NCI-H226 (cell line): Measurements from ENCODE around the gene PHKG1.
"Not testable (repeated sequence)": the region's sequence is repeated elsewhere in the genome, so short reads cannot be mapped to it uniquely, and the experiment has no call there.

Source experiments
- DNase-seq: peaks from one replicate; pipeline ENCODE4 v3.0.0-alpha.2; 2015

Gene PHKG1

DNA sequence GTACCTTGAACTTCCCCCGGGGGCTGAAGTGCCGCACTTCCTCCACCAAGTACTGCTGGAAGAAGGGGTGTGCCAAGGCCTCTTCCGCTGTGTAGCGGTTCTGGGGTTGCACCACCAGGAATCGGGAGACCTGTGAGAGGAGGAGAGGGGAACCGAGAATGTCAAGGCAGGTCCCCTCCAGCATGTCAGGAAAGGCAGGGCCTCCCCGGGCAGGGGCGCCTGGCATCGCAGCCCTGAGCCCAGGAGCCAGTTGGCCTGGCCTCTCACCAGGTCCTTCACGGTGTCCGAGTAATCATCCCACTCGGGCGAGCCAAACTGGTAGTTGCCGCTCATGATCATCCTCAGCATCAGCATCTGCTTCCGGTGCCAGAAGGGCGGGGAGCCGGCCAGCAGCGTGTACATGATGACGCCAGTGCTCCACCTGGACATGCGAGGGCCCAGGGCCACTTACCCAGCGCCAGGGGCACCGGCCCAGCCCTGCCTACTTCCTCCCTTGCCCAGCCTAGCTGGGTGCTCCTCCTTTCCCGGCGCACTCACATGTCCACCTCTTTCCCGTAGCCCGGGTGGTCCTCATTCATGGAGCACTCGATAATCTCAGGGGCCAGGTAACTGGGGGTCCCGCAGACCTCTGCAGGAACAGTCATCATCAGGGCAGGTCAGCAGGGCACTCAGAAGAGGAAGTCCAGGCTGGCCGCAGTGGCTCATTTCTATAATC is 11.0 kb downstream of the PHKG1 start:
- DNase-seq, result no peak

DNA sequence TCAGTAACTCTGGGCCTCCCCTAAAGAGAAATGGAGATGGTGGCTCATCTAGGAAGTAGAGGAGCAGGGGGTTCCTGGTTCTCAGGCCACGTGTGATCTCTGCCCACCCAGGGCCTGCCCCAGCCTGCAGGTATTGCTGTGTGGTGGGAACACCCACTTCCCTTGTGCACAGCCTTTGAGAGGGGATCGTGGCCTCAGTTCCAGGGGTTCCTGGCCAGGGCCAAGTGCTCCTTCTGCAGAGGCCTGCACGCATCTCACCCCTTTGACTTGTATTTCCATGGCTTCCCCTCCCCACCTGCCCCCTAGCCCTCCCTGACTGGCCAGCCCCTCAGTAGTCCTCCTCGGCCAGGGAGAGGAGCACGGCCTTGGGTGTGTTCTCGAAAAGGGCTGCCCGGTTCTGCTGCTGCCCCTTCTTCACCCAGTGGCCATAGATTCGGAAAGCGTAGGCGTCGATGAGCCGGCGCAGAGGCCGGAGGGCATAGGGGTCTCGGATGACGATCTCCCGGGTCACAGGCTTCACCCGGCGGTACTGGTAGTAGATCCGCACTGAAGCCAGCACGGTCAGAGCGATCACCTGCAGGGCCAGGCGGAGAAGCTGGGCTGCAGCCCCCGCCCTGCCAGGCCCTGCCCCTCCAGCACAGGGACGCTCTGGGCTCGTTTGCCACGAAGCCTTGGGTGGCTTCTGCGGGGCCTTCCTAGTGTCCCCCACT is 11.9 kb downstream of the PHKG1 start:
- DNase-seq, result not testable (repeated sequence)

- DNase-seq, result no peak
These were observed 13.1 kb downstream of the PHKG1 start for GRCh38 chr7:56079450-56080185.

DNA sequence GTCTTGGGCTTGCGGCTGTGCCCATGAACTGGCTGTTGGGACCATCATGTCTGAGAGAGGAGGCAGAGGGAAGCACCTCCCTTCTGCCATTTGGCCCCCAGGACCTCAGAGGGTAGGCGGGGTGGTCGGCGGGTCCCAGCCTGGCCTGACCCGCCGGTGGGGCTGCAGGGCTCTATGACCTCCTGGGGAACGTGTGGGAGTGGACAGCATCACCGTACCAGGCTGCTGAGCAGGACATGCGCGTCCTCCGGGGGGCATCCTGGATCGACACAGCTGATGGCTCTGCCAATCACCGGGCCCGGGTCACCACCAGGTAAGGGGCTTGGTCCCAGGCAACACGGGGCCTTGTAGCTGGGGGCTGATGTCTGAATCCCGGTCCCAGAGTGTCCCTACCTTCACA is 14.6 kb downstream of the PHKG1 start:
- DNase-seq, result no peak

DNA sequence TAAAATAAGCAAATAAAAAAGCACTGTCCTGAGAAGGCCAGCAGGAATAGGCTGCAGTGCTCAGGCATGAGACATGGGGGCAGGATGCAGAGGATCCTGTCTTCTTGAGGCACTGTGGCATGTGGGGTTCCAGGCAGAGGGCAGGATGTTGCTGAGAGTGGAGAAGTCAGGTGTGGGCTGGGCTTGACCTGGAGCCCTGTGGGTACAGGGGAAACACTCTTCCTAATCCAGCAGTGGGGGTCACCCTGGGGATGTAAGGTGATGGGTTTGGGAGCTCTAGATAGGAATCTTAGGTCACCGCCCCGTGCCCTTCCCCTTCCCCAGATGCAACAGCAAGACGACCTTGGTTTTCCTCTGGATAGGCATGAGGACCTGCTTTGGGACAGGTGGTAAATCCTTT is 15.1 kb downstream of the PHKG1 start:
- no peak for DNase-seq

DNA sequence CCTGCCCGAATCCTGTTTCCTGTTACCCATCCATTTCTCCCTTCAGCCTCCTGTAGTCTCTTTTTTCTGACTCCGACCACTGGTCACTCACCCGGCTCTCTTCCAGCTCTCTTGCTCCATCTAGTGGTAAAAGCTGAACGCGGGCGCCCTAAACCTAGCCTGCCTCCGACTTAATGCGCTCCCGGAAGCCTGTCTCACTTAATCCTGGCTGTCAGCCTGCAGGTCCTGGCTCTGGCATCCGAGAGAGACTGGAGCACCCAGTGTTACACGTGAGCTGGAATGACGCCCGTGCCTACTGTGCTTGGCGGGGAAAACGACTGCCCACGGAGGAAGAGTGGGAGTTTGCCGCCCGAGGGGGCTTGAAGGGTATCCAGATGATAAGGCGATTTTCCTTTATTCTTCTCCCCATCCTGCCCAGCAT is 18.4 kb downstream of the PHKG1 start:
- peak; percentile 86 for DNase-seq

DNA sequence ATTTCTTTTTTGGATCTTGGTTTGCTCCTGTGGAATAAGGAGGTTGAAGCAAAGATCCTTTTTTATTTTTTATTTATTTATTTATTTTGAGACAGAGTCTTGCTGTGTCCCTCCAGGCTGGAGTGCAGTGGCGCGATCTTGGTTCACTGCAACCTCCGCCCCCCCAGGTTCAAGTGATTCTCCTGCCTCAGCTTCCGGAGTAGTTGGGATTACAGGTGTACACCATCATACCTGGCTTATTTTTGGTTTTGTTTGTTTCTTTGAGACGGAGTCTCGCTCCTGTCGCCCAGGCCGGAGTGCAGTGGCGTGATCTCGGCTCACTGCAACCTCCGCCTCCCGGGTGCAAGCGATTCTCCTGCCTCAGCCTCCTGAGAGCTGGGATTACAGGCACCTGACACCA is 26.4 kb downstream of the PHKG1 start:
- not testable (repeated sequence) for DNase-seq

GRCh38 chr7:56063882-56064625 is 28.7 kb downstream of the PHKG1 start, which contains the start of gene SUMF2:
Gene SUMF2, plus strand, starts transcription at chr7:56064286. Its CDS starts 26 bp downstream, at chr7:56064312.
- peak; percentile 71 for DNase-seq

DNA sequence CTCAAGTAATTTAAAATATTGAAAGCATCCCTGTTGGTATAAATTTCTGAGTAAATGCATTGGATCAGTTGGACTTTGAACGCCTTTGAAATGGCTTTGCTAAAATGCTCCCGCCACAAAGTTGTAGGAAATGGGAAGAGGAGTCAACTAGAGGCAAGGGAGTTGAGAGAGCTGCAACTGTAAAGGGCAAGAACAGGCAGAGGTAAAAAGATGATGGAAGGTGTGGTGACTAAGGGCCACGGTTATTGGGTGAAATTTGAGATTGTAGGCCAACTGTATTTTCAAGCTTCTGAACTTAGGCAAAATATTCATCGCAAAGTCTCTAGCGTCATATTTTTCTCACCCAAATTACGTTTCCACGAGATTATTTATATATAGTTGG is 29.3 kb downstream of the PHKG1 start:
- no peak for DNase-seq

DNA sequence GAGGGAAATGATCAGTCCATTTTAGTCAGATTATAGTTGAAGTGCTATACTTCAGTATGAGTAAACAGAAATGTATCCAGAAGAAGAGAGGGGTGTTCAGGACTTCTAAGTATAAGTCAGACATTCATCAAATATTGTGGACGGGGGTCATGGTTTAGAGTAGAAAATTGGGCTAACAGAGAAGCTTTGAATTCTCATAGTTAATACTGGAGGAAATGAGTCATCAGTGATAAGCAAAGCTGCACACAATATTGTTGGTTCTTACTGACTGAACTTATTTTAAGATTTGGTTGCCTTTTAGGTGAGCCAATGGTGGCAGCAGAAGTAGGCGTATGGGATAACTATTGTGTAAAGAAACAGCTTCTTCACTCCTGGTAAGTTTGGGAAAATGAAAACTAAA is 30.4 kb downstream of the PHKG1 start:
- DNase-seq, result peak; percentile 78

- DNase-seq, result no peak
These were observed 38.8 kb downstream of the PHKG1 start for GRCh38 chr7:56053993-56054392.

DNA sequence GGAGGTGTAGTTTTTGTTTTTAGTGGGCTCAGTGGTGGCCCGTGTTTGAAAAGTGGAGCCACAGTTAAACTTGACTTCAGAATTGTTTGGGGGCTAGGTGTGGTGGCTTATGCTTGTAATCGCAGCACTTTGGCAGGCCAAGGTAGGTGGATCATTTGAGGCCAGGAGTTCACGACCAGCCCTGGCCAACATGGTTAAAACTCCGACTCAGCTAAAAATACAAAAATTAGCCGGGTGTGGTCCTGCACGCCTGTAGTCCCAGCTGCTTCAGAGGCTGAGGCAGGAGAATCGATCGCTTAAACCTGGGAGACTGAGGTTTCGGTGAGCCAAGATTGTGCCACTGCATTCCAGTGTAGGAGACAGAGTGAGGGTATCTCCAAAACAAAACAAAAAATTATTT is 39.4 kb downstream of the PHKG1 start:
- no peak for DNase-seq

DNA sequence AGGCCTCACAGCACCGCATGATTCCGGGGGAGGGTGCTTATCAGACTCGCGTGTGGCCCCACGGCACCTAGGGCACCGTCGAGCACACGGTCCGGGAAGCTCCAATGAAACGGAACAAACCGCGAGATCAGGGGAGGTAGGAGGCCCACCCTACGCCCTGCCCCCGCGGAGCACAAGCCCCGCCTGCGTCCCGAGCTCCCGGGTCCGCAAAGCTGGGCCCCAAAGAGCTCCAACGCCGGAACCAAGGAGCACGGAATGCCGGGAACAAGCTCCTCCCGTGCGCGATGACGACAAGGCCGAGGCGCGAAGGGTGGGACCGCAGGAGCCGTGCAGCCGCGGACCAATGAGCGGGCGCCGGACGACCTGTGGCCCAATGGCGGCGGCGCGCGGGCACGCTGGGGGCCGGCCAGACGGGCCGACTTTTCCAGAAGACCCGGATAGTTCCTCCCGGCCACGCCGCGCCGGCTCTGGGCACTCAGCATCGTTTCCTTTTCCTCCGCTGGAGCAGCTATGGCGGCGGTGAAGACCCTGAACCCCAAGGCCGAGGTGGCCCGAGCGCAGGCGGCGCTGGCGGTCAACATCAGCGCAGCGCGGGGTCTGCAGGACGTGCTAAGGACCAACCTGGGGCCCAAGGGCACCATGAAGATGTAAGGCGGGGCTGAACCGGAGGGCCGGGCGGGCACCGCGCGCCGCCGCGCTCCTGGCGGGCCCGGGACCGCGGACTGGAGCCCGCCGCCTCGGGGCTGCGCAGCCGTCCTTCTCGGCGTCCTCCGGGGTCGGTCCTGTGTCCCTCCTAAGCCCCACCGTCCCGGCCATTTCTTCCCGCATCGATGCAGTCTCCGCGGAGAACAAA is 41.2 kb downstream of the PHKG1 start, which contains the start of the genes CCT6A and PSPH:
Gene CCT6A, plus strand, starts transcription at position 427 of the 853 bp plus-strand sequence. Its CDS starts 84 bp downstream, at position 511.
Gene PSPH, minus strand, starts transcription at position 106 of the 853 bp plus-strand sequence. CDS start 30,232 bp downstream, outside the sequence.
- DNase-seq, result peak; percentile 99

DNA sequence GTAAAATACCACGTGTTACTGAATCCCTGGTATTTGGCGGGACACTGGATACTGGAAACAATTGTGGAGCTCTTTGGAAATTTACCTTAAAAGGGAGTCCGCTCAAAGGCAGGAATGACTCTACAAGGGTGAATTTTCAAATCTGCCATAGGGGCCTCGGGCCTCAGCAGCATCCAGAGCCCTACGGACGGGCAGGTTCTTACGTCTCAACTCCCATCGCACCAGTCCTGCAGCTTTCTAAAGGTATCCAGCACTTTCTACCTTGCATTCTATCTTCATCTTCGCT is 41.8 kb downstream of the PHKG1 start:
- no peak for DNase-seq

- DNase-seq, result not testable (repeated sequence)
These were observed 44.0 kb downstream of the PHKG1 start for GRCh38 chr7:56048763-56049162.

GRCh38 chr7:56048245-56048644 is 44.5 kb downstream of the PHKG1 start:
- DNase-seq, result no peak

- not testable (repeated sequence) for DNase-seq
These were observed 45.2 kb downstream of the PHKG1 start for GRCh38 chr7:56047446-56048116.

GRCh38 chr7:56046721-56047445 is 45.9 kb downstream of the PHKG1 start:
- peak; percentile 64 for DNase-seq

DNA sequence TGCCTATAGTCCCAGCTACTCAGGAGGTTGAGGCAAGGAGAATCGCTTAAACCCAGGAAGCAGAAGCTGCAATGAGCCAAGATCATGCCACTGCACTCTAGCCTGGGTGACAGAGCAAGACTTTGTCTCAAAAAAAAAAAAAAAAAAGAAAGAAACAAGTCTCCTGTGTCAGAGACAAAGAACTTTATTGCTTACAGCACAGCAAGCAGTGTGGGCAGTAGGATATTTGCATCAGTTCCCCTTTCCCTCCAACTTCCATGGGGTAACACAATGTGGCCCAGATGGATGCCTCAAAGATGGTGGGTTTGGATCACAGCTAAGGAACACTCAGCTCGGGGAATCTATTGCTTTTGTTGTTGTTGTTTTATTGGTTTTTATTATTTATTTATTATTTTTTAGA is 47.0 kb downstream of the PHKG1 start:
- DNase-seq, result not testable (repeated sequence)

DNA sequence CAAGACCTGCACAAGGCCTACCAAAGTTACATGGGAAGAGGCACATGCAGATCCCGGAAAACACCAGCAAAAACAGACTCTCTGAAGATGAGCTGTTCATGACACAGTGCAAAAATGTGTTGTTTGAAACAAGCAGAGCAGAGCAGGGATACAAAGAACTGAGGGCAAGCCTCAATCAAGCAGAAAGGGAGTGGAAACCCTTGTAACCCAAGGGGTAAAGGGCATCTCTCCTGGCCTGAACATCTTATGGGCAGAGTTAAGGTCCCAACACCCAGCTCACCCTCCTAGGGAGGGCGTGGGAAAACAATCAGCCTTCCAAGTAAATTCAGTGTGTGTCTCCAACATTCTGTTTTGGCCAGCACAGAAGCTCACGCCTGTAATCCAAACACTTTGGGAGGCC is 52.0 kb downstream of the PHKG1 start:
- DNase-seq, result no peak
